ENCODE results near the gene PPP2R5C.

The PPP2R5C gene

DNA sequence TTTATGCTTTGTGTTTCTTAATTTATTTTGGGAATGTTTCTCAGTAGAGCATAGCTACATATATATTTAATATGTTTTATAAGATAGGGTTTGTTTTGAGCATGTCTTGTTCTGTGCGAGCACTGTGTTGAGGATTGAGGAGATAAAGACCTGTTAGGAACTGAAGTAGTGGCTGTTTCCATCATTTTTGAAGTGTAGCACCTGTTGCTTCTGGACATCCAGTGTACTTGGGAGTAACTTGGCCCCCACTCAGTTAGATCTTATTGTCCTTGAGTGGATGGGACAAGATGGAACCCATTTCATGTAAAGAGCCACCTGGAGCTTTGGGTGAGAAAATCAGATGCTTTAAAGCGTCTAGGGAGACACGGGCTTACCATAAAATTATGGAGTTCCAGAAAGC lies 8.7 kb downstream of the PPP2R5C start:
- DNase-seq = peak in 1 of 42 donors; percentile 3
- intact Hi-C loops (cut with DNase I) = no loop called here

DNA sequence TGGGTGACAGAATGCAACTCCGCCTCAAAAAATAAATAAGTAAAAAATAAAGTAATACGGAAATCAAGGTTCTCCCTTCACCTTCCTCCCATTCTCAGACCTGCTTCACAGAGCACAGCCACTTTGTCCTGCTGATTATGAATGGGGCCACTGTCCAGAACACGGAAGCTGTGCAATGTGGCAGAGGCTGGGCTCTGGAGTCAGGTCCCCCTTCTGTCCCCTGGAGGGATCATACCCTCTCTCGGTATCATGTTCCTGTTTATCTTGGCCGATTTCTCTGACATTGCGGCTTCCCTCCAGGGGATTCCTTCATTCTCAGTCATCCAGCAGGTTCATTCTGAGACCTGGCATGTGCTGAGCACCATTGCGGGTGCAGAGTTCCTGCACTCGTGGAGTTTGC lies 11.3 kb downstream of the PPP2R5C start:
- peak in 1 of 42 donors; percentile 42 for DNase-seq
- intact Hi-C loops (cut with DNase I) = no loop called here

- peak in 1 of 42 donors; percentile 38 for DNase-seq
- intact Hi-C loops (cut with DNase I) = no loop called here
Measured at GRCh38 chr14:101773378-101773777, 11.9 kb downstream of the PPP2R5C start.

DNA sequence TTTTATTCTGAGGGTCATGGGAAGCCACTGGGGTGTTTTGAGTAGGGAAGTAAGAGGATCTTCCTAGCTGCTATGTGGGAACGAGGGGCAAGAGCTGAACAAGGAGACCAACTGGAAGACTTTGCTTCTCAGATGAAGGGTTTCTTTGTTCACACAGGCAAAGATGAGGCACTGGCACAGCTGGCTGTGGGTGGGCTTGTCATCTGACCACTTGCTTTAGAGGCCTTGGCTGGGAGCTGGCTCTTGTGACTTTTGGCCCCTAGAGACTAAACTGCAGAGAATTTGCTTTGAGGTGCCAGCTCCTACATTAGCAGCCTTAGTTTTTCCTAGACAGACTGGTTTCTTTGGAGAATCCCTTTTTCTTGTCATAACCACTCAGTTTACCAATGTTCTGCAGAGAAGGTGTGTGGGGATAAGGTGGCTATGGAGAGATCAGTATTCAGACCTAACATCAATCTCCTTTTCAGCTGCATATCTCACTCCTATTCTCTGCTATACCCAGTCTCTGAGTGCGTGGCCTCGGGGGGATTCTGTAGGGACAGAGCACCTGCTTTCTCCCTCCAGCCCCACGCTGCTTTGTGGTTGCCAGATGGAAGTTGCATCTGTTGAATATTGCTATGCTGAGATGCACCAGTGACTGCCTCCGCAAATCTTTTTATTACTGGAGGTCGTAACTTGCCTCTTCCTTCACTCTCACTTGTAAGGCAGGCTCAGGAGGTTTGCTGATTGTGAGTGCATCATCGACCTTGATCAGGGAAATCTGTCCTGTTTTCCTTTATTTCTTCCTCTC lies 12.7 kb downstream of the PPP2R5C start:
- peak in 41 of 42 donors; percentile 32 to 88 (median 72) for DNase-seq
- intact Hi-C loops (cut with DNase I) = no loop called here

DNA sequence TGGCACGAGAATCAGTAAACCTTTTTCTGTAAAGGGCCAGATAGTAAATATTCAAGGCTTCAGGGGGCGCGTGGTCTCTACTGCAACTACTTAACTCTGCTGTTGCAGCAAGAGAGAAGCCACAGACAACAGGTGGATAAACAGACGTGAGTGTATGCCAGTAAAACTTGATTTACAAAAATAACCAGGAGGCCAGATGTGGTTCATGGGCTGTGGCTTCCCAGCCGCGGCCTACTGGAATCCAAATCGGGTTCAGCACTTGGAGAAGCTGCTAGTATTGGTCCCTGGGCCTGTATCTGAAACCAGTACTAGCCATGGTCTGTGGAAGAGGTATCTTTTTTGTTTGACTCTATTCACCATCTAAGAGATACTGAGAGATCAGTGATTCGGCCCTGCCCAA lies 13.3 kb downstream of the PPP2R5C start:
- DNase-seq = no peak
- intact Hi-C loops (cut with DNase I) = no loop called here

- intact Hi-C loops (cut with DNase I) = no loop called here
Measured at GRCh38 chr14:101775826-101776225, 14.3 kb downstream of the PPP2R5C start.

GRCh38 chr14:101776344-101776743 lies 14.8 kb downstream of the PPP2R5C start:
- intact Hi-C loops (cut with DNase I) = no loop called here
- peak in 1 of 42 donors; percentile 26 for DNase-seq

More at GRCh38 chr14:101775826-101776225, 14.3 kb downstream of the PPP2R5C start:
- DNase-seq = peak in 1 of 42 donors; percentile 36

DNA sequence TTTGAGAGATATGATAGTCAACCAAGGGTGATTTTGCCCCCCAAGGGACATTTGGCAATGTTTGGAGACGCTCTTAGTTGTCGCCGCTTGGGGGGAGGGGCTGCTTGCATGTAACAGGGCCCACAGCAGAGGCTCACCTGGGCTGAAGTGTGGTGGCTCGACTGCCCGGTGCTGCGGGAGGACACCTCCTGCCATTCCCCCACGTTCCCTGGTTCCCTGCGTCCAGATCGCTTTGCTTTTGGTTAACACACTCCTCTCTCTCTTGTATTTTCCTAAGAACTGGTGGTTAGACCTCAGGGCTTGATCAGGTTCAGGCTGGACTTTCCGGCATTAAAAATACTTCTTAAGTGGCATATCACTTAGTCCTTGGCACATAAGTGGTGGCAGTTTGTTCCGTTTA lies 18.9 kb downstream of the PPP2R5C start:
- DNase-seq = peak in 1 of 42 donors; percentile 13
- intact Hi-C loops (cut with DNase I) = no loop called here

DNA sequence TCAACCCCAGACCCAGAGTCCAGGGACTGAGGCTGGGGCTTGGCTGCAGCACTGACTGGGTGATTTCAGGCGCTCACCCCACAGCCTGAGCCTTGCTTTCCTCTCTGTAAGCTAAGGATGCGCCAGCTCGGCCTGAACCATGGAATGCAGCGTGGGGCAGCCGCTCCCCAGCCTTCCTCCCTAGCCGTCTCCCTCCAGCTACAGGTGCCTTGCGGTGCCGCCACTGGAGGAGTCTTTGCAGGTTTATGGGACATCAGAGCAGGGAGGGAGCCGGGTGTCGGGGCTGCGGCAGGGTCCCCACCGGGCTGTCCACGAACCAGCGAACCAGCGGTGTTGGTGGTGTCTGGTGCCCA lies 19.4 kb downstream of the PPP2R5C start:
- peak in 1 of 42 donors; percentile 36 for DNase-seq
- intact Hi-C loops (cut with DNase I) = no loop called here

GRCh38 chr14:101781240-101782061 lies 19.9 kb downstream of the PPP2R5C start:
- peak in 1 of 42 donors; percentile 36 for DNase-seq
- intact Hi-C loops (cut with DNase I) = no loop called here

GRCh38 chr14:101783260-101784016 lies 21.9 kb downstream of the PPP2R5C start:
- peak in 1 of 42 donors; percentile 30 for DNase-seq
- intact Hi-C loops (cut with DNase I) = no loop called here

DNA sequence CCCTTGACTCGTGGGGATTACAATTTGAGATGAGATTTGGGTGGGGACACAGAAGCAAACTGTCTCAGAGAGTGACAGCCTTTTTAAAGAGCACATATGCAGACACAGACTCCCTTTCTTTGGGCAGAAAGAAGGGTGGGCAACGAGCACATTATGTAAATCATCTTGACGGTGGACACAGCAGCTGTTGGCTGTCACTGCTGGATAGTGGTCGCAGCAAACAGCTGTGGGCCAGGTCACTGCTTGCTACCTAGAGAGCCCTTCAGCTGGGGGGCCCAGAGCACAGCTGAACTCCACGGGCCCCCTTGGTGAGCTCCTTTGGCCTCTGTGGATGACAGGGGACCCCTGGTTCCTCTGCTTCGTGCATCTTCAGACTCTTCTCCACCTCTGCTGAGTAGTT lies 23.1 kb downstream of the PPP2R5C start:
- intact Hi-C loops (cut with DNase I) = no loop called here
- no peak for DNase-seq

DNA sequence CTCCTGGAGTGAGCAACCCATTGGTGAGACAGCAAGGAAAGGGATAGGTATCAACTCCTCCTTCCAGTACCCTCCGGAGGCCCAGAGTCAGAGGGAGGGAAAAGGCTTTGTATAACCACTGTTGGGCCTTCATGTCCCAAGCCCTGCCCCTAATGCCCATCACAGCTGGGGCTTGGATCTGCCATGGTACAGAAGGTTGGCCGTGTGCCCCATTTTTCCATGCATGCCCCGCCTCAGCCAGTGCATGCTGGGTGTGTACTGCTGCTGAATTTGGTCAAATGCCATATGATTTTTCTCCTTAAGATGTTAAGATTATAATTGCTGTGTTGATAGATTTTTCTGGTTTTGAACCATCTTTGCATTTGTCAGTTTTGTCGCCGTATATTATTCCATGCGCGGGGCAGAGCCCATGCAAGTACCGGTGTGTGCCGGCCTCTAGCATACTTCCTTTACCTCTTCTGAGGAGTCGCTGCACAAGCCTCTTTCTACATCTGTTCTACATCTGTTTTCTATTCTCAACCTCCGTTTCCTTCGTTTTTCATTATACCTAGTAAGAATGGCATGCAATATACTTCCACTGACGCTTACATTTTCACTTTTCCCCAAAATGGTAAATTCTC lies 26.6 kb downstream of the PPP2R5C start:
- peak in 27 of 42 donors; percentile 28 to 82 (median 56) for DNase-seq
- intact Hi-C loops (cut with DNase I) = no loop called here

- peak in 5 of 42 donors; percentile 35 to 55 (median 43) for DNase-seq
- intact Hi-C loops (cut with DNase I) = no loop called here
Measured at GRCh38 chr14:101789222-101789621, 27.7 kb downstream of the PPP2R5C start.

DNA sequence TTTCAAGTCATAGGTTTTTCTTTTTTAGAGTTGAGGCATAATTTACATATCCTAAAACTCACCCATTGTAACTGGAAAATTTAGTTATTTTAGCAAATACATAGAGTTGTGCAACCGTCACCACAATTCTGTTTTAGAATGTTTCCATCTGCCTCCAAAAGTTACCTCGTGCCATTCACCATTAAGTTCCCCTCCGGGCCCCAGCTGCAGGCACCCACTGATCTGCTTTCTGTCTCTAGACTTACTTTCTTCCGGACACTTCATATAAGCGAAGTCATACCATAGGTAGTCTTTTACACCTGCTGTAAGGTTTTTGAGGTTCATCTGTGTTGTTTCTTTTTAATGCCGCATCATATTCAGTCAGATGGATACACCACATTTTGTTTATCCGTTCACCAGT lies 28.7 kb downstream of the PPP2R5C start:
- DNase-seq = peak in 1 of 42 donors; percentile 33
- intact Hi-C loops (cut with DNase I) = no loop called here

GRCh38 chr14:101791919-101792572 lies 30.5 kb downstream of the PPP2R5C start:
- intact Hi-C loops (cut with DNase I) = no loop called here
- DNase-seq = peak in 1 of 42 donors; percentile 21

DNA sequence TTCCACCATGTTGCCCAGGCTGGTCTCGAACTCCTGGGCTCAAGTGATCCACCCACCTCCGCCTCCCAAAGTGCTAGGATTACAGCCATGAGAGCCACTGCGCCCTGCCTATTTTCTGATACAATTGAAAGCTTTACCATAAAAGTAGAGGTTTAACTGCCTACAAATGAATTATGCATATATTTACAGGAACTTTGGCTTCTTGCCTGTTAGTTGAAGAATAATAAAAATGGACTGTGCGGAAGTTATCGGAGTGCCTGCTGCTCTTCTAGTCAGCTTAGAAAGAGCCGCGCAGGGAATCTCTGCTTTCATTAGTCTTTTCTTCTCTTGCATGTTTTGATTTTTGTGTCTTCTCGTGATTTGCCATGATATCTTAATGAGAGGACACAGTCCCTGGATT lies 34.5 kb downstream of the PPP2R5C start:
- intact Hi-C loops (cut with DNase I) = no loop called here

GRCh38 chr14:101796479-101796878 lies 35.0 kb downstream of the PPP2R5C start:
- peak in 1 of 42 donors; percentile 20 for DNase-seq
- intact Hi-C loops (cut with DNase I) = no loop called here

More for the DNA sequence above, 34.5 kb downstream of the PPP2R5C start:
- DNase-seq = peak in 1 of 42 donors; percentile 25
